Cardiac fibroblast (primary cell): ENCODE data around the gene SAMM50.

Experiments
- DNase-seq, 2 donors: peaks; one replicate each; pipeline versions ENCODE4 v3.0.0 to v3.0.0-alpha.2; 2010; ENCODE audit warnings: low read depth in 2 of 2
- H3K4me3 ChIP-seq, 2 donors: replicated peaks in 1 of 2; 1 replicate in 1 of 2; 2 replicates in 1 of 2; pipeline ENCODE4 v1.5.1; 2011; ENCODE audit warnings: low read depth in 2 of 2, low read length in 2 of 2, mild to moderate bottlenecking in 2 of 2, moderate library complexity in 1 of 2
- TF ChIP-seq, protein P1 (sequence below): IDR thresholded peaks from one replicate; pipeline ENCODE4 v1.5.1; 2011; ENCODE audit warnings: low read depth, mild to moderate bottlenecking, low read length, inconsistent platforms

The SAMM50 gene

DNA sequence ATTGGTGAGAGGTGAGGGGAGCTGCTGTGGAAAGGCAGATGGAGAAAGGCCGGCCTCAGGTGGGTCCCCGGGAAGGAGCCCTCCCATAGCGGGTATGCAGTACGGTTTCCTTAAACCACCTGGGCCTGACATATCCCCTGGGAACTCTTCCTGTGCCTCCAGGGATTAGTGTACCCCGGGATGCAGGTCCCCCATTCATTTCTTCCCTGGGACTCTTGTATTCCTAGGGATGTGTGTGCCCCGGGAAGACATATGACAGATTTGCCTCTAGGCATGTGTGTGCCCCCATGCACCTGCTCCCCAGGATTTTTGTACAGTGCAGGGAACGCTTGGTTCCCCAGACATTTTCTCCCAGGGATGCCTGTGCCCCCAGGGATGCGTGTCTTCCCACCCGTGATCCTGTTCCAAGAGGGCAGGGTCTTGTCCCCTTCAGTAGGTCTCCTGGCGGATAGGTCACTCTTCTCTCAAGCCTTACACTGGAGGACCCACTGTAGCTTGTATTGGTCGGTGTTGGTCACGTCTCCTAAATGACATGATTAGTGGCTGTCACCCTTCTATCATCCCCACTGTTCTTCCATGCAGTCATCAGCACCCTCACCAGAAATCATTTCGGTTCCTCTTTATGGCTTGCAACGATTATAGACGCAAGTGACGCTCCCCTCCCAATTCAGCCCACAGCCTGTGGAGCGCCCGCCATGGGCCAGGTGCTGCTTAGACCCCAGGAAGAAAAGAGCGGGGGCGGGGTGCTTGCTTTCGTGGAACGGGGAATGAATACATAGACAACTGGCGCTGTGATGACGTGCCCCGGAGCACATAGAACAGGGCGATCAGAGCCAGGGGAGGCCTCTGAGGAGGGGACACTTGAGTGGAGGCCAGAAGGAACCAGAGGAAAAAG lies 70.2 kb downstream of the SAMM50 start:
- H3K4me3 ChIP-seq = peak overlapping the region; percentile 46 to 63
- TF ChIP-seq, protein P1, sequence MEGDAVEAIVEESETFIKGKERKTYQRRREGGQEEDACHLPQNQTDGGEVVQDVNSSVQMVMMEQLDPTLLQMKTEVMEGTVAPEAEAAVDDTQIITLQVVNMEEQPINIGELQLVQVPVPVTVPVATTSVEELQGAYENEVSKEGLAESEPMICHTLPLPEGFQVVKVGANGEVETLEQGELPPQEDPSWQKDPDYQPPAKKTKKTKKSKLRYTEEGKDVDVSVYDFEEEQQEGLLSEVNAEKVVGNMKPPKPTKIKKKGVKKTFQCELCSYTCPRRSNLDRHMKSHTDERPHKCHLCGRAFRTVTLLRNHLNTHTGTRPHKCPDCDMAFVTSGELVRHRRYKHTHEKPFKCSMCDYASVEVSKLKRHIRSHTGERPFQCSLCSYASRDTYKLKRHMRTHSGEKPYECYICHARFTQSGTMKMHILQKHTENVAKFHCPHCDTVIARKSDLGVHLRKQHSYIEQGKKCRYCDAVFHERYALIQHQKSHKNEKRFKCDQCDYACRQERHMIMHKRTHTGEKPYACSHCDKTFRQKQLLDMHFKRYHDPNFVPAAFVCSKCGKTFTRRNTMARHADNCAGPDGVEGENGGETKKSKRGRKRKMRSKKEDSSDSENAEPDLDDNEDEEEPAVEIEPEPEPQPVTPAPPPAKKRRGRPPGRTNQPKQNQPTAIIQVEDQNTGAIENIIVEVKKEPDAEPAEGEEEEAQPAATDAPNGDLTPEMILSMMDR = no peak

DNA sequence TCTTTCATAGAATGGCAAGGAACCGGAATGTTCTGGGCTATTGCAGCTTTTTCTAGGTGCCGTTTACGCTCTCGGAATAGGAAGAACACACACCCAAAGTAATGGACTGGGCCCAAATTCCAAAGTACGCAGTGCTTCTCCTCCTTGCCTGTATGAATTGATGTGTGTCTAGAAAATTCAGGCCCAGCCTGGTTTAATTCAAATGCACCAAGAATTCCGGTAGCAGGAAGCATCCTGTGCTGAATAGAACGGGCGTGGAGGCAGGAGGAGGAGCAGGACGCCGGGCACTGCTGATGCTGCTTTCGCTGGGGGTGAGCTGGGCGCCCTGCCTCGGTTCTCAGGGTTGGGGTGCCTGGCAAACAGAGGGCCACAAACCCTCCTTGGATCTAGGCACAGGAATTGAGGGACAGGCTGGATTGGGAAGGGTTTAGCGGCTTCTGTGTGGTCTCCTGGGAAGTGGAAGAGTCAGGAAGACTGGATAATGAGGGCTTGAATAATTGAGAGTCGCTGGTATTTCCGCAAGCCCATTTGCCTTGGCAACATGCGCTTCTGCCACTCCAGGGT lies 70.9 kb downstream of the SAMM50 start:
- H3K4me3 ChIP-seq = peak overlapping the region in 1 of 2 donors; percentile 10
- TF ChIP-seq, protein P1 = no peak
- peak in 1 of 2 donors; percentile 16 for DNase-seq

More for the DNA sequence above, 70.2 kb downstream of the SAMM50 start:
- DNase-seq = no peak

DNA sequence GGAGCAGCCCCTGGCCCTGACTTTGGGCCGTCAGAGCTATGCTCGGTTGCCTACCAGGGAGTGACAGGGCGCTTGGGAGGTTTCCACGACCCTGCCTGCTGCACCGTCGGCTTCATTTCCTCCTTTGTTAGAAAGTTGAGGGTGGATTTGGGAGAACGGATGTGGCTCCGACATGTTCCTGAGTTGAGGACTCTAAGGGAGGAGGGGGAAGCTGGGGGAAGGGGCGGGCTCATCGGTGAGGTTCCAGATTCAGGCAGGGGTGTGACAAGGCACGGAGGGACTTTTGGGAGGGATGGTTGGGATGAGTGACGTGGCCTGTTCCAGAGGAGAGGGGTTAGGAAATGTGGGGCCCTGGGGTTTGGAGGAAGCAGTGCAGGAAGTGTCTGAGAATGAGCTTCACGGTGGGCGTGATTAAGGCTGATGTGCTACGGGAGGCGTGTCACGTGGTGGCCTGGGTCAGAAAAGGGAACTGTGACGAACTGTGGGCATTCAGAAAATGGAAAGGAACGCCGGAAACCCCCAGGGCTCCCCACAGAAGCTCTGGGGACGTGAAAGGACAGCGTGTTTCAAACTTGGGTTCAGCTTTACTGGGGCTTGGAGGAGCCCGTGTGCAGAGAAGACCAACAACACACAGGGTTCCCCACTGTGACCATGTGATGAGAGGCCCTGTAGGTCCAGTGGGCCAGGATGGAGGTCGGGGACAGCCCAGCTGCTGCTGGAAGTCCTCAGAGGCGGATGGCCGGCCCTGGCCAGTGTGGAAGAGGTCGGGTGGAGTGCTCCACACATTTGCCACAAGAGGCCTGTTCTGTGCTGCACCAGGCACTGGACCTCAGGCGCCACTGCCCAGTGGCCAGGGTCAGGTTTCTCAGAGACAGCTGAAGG lies 71.6 kb downstream of the SAMM50 start:
- peak; percentile 77 to 88 for DNase-seq
- TF ChIP-seq, protein P1 = no peak
- H3K4me3 ChIP-seq = peak overlapping the region in 1 of 2 donors; percentile 10

GRCh38 chr22:44028091-44028490 lies 72.8 kb downstream of the SAMM50 start:
- no peak for DNase-seq
- no peak overlapping the region for H3K4me3 ChIP-seq
- TF ChIP-seq, protein P1 = no peak

GRCh38 chr22:44029069-44029468 lies 73.8 kb downstream of the SAMM50 start:
- TF ChIP-seq, protein P1 = no peak
- H3K4me3 ChIP-seq = no peak overlapping the region
- DNase-seq = no peak

GRCh38 chr22:44030051-44030701 lies 74.9 kb downstream of the SAMM50 start:
- no peak for DNase-seq
- H3K4me3 ChIP-seq = no peak overlapping the region
- TF ChIP-seq, protein P1 = no peak
